ENCODE data around the gene SPOCK1.

The SPOCK1 gene

GRCh38 chr5:137194300-137194699 lies 304.8 kb downstream of the SPOCK1 start:
- DNase-seq (ENCODE audit: low read depth) = no peak

DNA sequence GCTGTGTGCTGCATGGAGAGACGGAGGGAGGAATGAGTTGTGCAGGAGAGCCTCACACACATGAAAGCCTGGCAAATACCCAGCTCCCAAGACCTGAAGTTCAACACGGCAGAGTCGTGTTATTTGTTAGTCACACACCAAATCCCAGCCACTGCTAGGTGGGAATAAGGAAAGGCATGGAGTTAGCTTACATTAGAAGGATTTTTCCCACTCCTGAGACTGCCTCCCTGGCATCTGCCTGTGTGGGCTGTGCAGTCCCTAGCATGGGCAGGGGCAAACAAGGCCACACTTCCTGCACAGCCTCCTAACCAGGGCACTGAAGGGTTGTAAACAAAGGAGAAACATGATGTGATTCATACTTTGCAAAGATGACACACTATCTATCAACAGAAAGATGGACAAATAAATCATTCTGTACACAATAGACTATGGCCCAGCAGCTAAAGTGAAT lies 306.8 kb downstream of the SPOCK1 start:
- DNase-seq (ENCODE audit: low read depth) = peak; percentile 49

- DNase-seq (ENCODE audit: low read depth) = no peak
Measured at GRCh38 chr5:137191179-137191578, 307.9 kb downstream of the SPOCK1 start.

DNA sequence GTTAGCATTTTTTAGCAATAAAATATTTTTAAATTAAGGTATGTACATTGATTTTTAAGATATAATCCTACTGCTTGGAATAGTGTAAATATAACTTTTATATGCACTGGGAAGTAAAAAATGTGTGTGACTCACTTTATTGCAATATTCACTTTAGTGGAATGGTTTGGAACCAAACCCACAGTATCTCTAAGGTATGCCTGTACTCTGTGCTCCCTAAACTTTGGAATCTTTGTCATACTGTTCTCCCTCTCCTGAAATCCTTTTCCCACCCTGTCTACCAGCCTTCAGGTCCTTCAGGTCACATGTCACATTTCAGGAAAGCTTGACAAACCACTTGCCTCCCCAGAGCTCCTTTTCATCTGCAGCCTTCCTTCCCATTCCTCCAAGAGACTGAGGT lies 308.7 kb downstream of the SPOCK1 start:
- peak; percentile 63 for DNase-seq (ENCODE audit: low read depth)

DNA sequence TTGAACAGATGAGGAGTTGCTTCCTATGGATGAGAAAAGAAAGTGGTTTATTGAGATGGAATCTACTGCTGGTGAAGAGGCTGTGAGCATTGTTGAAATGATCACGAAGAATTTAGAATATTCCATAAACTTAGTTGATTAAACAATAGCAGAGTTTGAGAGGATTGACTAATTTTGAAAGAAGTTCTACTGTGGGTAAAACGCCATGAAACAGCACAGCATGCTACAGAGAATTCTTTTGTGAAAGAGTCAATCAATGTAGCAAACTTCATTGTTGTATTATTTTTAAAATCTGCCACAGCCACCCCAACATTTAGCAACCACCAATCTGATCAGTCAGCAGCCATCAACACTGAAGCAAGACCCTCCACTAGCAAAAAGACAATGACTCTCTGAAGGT lies 309.1 kb downstream of the SPOCK1 start:
- peak; percentile 34 for DNase-seq (ENCODE audit: low read depth)

DNA sequence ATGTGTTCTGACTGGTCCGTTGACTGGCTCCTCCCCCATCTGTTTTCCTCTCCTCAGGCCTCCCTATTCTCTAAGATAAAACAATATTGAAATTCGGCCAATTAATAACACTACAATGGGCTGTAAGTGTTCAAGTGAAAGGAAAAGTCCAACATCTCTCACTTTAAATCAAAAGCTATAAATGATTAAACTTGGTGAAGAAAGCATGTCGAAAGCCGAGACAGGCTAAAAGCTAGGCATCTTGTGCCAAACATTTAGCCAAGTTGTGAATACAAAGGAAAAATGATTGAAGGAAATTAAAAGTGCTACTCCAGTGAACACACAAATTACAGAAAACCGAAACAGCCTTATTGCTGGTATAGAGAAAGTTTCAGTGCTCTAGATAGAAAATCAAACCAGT lies 310.6 kb downstream of the SPOCK1 start:
- no peak for DNase-seq (ENCODE audit: low read depth)

DNA sequence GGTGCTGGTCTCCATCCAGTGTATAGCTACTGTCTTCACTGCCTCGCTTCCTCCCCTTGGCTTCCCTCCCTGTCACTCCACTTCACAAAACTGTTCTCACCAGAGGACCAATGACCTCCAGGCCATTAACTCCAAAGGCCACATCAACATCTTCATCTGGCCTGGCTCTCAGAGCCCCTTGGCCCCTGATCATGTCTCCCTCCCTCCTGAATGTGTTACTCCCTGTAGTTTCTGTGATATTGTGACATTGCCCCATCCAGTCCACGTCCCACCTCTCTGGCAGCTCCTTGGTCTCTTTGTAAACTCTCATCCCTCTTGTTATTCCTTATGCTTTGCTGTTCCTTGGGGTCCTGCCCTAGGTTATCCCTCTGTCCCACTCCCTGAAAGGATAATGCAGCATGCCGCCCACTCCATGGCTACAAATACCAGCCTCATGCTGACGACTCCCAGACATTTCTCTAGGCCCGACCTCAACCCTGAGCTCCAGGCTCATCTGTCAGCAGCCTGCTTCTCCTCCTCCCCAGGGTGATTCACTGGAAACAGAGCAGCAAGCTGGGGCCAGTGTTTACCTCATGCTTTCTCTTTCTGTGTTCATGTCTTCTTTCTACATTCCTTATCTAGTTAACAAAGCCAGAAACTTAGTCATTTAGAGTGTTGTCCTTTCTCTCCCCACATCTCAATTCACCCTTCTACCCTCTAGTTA lies 312.2 kb downstream of the SPOCK1 start:
- peak; percentile 82 for DNase-seq (ENCODE audit: low read depth)

- DNase-seq (ENCODE audit: low read depth) = no peak
Measured at GRCh38 chr5:137185193-137185592, 313.9 kb downstream of the SPOCK1 start.

- DNase-seq (ENCODE audit: low read depth) = no peak
Measured at GRCh38 chr5:137184734-137185133, 314.4 kb downstream of the SPOCK1 start.

- DNase-seq (ENCODE audit: low read depth) = no peak
Measured at GRCh38 chr5:137182576-137182975, 316.6 kb downstream of the SPOCK1 start.

- DNase-seq (ENCODE audit: low read depth) = no peak
Measured at GRCh38 chr5:137181667-137182066, 317.5 kb downstream of the SPOCK1 start.

DNA sequence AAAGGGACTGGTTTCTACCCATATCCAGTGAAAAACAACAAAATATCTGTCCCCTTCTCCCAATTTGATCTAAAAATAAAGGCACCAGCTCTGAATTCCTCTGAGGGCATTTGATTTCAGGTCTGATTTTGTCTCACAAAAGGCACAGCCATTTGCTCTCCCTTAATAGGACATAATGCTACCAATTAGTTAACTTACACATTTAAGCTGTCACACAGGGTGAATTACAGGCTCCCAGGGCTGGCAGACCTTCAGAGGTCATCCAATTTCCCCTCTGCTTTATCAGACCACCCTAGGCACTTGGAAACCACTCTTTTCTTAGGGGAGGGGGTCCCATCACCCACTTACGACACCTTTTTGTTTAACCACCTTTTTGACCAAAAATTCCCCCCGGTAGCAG lies 319.9 kb downstream of the SPOCK1 start:
- DNase-seq (ENCODE audit: low read depth) = no peak

GRCh38 chr5:137176609-137177008 lies 322.5 kb downstream of the SPOCK1 start:
- DNase-seq (ENCODE audit: low read depth) = no peak

DNA sequence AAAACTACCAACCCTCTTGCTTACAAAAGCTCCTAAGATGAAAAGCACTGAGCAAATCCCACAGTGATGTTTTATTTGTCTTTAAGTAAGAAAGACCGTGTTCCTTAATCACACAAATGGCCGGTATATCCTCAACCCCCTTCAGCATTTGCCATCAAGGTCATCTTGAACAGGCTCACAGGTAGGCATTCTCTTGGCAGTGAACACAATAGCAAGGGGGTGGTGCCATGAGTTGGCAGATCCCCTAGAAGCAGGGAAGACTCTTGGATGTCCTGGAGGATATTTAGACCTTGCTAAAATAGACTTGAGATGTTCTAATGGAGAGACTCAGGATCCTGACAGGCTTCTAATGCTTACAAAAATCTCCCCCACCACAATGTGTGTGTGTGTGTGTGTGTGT lies 323.0 kb downstream of the SPOCK1 start:
- DNase-seq (ENCODE audit: low read depth) = no peak

- no peak for DNase-seq (ENCODE audit: low read depth)
Measured at GRCh38 chr5:137174196-137174595, 324.9 kb downstream of the SPOCK1 start.

GRCh38 chr5:137172258-137172657 lies 326.9 kb downstream of the SPOCK1 start:
- no peak for DNase-seq (ENCODE audit: low read depth)

DNA sequence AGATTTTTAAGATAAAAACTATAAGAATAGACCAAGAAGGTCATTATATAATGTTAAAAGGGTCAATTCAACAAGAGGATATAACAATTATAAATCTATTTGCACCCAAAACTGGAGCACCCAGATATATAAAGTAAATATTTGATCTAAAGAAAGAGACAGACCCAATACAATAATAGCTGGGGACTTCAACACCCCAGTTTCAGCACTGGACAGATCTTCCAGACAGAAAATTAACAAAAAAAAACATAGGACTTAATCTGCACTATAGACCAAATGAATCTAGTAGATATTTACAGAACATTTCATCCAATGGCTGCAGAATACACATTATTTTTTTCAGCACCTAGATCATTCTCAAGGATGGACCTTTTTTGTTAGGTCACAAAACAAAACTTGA lies 331.9 kb downstream of the SPOCK1 start:
- DNase-seq (ENCODE audit: low read depth) = no peak

GRCh38 chr5:137164961-137165360 lies 334.2 kb downstream of the SPOCK1 start:
- no peak for DNase-seq (ENCODE audit: low read depth)

DNA sequence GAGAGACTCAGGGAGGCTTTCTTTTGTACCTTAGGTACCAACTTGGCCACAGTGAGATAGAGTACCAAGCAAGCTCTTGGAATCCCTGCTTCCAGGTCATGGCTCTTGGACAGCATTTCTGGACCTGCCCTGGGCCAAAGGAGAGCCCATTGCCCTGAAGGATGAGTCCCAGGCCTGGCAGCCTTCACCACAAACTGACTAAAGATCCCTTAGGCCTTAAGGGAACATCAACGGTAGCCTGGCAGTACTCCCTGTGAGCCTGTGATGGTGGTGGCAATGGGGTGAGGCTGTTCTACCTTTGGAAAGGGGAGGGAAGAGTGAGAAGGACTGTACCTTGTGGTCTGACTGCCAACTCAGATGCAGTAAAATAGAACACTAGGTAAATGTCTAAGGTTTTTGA lies 334.6 kb downstream of the SPOCK1 start:
- no peak for DNase-seq (ENCODE audit: low read depth)

- no peak for DNase-seq (ENCODE audit: low read depth)
Measured at GRCh38 chr5:137158691-137159090, 340.4 kb downstream of the SPOCK1 start.

DNA sequence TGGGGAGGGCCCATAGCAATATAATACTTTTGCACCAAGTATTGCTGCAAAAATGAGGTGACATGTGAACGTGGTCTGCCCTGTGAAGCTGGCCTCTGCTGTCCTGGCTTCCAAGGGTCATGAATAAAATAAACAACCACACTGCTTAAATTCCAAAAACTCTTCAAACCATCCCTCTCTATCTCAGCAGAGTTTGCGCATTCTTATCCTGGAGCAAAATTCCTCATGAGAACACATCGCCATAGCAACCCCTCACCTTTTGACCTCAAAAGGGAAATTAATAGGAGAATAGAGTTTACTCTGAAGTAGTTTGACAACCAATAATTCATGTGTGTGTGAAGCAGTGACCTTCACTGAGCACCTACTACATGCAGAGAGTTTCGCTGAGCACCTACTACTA lies 342.9 kb downstream of the SPOCK1 start:
- DNase-seq (ENCODE audit: low read depth) = no peak

DNA sequence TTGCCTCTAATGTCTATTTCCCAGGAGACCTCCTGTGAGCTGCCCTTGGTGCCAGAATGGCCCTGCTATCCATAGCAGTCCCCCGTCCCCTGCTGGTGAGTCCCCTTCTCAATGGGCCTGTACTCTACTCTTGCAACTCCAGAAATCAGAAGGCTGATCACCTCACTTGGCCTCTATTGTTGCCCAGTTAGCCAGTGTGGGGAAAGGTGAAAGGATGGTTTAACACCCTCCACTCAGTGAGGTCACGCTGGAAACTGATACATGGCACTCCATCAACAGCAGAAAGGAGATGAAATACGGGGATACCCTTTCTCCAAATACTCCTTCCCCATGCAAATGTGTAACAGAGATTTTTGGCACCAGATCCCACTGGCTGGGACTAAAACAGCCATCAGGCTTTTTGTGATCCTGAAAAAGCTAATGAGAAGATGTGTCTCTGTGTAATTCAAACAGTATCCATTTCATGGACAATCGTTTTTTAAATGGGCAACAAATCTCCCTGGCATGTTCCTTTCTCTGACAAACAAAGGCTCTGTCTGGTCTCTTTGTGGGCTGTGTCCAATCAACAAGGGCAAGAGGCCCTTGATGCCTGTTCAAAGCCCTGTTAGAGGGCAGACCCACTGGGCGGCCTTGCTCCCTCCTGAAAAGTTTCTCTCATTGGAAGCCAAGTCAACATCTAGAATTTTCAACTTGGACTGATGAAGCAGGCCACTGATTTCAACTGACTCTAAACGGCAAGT lies 343.7 kb downstream of the SPOCK1 start:
- DNase-seq (ENCODE audit: low read depth) = no peak

DNA sequence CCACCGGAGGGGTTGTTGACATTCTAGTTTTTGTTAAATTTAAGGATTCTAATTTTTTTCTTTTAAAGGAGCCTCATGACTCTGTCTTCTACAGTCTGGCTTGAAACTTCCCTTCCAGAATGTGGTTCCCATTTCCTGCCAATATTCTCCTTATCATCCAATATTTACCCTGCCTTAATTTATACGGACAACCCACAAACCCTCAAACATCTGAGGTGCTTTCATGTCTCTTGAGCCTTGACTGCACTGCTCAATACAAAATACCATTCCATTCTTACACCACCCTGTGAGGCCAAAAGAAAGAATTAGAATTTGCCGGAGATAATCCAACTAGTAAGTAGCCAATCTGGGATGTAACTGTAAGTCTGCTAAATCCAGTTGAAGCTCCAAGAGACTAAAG lies 346.5 kb downstream of the SPOCK1 start:
- no peak for DNase-seq (ENCODE audit: low read depth)

- no peak for DNase-seq (ENCODE audit: low read depth)
Measured at GRCh38 chr5:137148655-137149054, 350.5 kb downstream of the SPOCK1 start.
